ENCODE data around the gene DCAF5.
A peak's percentile ranks its signal among the peaks of the same experiment; 100 is the strongest.

The DCAF5 gene

GRCh38 chr14:69139743-69140142 is 13.2 kb downstream of the DCAF5 start:
- DNase-seq: no peak

DNA sequence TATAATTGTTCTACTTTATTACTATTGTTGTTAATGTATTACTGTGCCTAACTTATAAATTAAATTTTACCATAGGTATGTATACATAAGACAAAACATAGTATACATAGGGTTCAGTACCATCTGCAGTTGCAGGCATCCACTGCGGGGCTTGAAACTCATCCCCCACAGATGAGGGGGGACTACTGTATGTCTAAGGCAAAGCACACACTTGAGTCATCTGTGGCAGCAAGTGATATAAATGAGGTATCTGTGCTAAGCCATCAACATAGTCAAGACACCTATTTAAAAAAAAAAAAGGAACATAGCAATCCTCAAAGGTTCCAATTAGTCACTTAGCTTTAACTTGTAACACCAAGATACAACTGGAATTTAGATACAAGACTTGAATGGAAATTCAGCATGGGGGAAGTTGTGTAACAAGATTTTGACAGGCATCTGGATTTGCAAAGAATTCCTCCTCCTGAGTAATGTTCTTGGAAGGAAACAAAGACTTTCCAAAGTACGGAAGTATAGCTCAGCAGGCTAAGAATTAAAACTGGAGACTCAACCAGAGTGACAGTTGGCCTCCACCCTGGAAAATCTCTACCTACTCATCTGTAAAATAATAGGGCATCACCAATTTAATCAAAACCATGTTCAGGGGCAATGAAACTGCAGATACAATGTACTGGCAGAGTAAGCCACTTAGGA is 14.9 kb downstream of the DCAF5 start:
- no peak for DNase-seq

DNA sequence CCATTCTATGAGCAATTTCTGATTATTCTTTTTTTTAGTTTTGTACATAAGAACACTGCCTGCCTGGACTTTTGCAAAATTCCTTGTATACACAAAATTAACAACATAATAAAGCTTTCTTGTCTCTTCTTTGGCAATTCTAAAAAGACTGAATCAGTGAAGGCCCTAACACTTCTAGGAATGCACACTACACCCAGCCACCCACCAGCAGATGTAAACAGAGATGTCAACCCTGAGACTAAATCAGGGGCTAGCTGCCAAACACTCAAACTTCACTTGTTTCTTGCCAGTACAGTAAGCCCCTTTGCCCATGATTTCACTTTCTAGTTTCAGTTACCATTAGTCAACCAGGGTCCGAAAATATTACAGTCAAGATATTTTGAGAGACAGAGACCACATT is 15.5 kb downstream of the DCAF5 start:
- no peak for DNase-seq

DNA sequence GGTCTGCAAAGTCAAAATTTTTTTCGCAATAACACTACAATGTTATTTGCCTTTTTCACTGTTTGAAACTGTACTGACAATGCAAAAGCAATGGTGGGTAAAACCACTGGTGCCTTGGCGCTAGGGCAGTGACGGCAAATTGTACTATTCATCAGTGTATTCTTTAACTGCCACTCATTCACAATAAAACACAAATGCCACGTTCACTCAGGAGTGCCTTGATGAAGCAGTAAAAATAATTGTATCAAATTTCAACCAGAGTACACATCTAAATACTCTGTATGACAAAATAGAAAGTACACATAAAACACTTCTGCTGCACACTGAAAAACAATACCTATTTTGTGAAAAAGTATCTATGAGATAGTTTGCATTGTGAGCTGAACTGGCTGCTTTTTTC is 17.8 kb downstream of the DCAF5 start:
- DNase-seq: no peak

GRCh38 chr14:69133206-69134125 is 19.5 kb downstream of the DCAF5 start:
- no peak for DNase-seq

DNA sequence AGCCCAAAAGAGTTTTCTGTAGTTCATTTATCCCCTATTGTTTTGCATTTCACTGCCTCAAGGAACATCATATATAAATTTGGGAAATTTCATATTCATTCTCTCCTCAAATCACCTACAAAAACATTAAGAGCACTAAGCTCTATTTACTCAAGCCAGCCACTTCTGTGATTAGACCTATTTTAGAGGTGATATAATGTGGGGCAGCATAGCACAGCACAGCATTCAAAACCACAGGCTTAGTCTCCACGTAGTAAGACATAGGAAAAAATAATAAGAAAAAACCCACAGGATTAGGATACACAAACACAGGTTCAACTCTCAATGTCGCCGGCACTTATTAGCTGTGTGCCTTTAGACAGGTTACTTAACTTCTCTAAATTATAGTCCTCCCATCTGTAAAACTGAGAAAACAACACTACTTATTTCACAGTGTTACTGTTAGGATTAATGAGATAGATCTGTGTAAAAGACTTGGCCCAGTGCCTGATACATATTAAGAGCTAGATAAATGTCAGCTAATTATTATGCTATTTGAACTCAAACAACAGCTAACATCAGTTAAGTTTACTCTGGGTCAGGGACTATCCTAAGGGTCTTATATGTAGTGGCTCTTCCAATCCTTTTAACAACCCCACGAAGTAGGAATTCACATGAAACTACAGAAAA is 20.3 kb downstream of the DCAF5 start:
- DNase-seq: no peak

GRCh38 chr14:69131176-69131575 is 21.7 kb downstream of the DCAF5 start:
- no peak for DNase-seq

DNA sequence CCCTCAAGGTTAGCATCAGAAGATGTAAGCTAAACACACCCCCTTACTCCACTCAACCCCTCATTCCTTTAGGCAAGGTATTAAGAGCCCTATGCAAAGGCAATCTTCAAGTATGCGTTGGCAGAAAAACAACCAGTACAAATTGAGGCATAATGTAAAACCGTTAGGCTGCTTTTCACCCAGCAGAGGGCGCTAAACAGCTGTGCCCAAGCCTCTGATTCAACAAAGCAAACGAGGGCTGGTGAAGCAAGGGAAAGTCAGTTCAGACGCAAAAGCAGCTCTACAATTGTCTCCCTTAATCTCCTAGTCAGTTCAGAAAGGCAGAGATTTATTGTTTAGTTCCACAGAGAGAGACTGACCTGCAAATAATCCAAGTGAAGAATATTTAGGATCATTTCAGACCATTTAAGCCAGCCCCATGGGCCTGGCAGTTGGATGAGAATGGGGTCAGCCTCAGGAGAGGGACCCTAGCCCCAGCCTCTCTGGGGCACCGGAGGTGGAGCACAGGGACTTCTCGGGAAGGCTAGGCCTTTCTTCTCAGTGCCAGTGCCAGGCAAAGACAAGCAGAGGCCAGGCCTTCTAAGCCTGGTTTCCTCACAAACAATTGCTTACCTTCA is 23.5 kb downstream of the DCAF5 start:
- DNase-seq: peak; percentile 54

DNA sequence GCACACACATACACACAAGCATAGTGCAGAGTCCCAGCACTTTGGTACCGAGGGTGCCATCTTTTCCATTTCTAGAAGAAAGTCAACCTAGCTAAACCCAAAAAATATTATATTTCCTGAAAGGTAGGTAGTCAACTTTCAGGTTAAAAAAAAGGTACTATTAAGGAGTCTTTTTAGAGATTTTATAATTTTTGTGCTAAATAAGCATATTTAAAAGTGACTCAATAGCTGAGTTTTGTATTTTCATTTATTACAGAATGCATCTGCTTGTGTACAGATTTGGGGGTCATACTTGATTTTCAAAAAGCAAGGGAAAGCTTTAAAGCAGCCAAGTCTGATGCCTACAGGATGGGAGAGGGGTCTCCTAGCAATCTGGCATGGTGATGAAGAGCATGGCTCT is 34.6 kb downstream of the DCAF5 start:
- DNase-seq: no peak

- DNase-seq: no peak
Observed at GRCh38 chr14:69117020-69117767, 35.7 kb downstream of the DCAF5 start.

DNA sequence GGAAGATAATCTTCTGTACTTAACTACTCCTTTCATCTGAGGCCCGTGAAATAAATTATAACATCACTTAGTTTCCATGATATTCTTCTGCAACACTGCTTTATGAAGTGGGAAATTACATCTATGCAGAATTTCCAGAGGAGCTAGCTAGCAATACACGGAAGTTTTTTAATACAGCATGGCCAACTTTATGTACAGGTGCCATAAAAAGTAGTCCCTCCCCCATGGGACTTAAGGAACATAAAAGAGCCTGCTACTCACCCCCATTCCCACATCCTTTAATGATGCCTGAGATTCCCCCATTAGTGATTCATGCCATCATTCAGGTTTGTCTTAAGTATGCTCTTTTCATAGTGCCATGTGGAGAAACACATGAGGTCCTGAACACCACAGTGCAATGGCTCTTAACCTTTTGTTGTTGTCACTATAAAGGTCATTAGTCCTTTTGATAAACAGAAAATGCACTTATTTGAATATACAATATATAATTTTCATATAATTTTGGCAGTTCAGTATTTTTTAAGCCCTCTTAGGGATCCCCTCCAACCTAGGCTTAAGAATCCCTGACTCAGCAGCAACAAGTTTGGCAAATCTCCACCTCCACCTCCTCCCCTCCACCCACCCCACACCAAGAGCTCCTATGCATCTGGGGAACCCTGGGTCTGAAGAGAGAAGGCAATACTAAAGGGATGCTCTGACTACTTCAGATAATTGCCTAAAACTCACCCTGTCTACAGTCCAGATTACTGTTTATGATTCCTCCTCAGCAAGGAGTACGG is 37.3 kb downstream of the DCAF5 start:
- DNase-seq: no peak

DNA sequence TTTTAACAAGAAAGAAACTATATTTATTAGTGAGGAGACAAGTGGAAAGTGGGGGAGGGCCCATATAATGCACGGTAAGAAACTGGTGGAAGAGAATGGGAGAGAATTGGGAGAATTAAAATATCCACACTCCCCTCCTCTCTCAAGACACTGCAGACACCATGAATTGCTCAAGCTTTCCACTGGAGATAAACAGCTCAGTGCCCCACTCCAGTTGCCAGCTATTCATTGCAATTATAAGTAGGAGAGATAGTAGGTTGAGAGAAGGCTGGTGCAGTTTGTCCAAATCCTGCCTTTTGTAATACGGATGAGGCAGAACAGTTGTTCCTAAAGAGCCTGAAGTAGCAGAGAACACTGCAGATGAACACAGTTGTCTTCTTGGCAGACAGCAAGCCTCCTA is 38.2 kb downstream of the DCAF5 start:
- DNase-seq: no peak

DNA sequence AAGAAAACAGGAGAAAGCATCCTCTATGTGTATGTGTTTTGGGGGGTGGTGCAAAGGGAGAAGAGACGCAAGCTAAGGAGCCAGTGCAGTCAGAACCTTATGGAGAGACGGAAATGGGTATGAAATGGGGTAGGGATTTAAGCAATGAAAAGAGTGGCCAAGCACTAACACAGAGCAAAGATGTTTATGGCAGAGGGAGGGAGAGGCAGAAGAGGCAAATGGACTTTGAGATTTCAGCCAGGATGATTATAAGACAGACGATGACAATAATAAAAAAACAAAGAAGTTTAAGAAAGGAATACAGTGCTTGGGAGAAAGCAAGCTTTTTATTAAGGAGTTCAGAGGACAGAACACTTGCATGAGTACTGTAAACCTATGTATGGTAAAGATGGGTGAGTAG is 44.6 kb downstream of the DCAF5 start:
- no peak for DNase-seq

DNA sequence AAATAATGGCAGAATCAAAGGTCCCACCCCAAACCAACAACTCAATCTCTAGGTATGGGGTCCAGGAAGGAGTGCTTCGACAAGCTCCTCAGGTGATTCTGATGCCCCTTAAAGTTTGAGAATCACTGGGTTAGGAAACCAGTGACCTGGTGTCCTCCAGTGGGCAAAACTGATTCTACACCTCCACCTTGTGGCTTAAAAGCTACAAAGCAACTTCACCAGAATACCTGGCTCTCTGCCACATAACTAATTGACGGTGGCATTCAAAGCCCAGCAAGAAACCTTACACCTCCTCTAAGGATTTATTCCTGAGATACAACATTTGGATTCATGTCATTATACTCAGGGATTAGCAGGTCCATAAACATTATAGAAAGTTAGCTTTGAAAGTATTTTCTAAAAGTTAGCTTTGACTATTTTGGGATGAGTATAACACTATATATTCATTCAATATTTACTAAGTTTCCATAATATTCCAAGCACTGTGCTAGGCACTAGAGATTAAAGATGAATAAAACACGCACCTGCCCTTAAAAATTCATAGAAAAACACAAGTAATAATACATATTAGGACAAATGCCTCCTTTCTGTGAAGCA is 45.4 kb downstream of the DCAF5 start:
- DNase-seq: peak; percentile 19

GRCh38 chr14:69106451-69106850 is 46.5 kb downstream of the DCAF5 start:
- no peak for DNase-seq

DNA sequence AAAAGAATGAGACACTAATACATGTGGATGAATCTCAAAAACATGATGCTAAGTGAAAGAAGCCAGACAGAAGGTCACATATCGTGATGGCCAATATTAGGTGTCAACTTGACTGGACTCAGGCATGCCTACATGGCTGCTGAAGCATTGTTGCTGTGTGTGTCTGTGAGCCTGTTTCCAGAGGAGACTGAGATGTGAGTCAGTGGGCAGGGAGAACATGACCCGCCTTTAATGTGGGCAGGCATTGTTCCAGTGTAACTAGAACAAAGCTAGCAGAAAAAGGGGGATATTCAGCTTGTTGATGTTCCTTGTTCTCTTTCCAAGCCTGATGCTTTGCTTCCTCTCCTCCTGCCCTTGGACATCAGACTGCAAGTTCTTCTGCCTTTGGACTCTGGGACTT is 47.6 kb downstream of the DCAF5 start:
- no peak for DNase-seq

DNA sequence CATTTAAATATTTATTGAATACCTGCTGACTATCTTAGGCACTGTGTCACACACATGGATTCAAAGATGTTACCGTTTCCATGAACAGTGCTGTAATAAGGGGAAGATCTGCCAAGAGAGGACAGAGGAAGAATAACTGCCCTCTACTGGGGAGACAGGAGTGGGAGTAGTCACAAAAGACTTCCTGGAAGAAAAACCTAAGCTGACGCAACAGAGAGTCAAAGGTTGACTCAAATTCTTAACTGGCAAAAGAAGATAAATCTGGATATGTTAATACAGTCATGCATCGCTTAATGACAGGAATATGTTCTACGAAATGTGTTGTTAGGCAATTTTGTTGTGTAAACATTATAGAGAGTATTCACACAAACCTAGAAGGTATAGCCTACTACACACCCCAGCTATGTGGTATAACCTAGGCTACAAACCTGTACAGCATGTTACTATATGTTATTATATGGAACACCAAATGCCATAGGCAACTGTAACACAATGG is 51.5 kb downstream of the DCAF5 start:
- no peak for DNase-seq

- no peak for DNase-seq
Observed at GRCh38 chr14:69097974-69098373, 54.9 kb downstream of the DCAF5 start.

DNA sequence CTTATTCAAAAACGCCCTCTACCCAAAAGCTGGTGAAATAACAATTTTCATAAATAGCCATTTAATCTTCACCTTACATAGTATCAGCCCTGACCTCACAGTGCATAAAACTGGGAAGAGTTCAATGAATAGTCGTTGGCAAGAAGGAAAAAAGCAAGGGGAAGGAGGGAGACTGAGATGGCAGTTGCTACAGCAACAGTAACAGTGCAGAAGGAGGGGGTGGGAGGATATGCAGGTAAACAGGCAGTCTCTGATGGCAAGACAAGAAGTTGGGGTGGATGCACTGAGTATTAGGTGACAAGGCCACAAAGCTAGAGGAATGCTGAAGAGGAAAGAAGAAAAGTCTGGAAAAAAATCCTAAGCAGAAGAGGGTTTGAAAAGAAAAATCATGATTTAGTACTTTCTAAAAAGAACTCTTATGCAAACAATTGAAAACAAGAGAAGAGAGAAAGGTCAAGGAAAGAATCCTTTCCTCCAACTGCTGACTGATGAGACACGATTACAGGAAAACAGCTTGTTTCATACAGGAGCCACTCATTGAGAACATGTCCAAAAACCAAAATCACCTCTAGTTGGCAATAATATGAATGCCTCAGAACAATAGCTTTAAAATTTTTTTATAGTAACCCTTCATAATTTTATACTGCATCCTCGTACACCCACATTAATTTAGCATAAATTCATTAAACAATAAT is 56.0 kb downstream of the DCAF5 start:
- DNase-seq: no peak

GRCh38 chr14:69096246-69096645 is 56.7 kb downstream of the DCAF5 start:
- no peak for DNase-seq

- no peak for DNase-seq
Observed at GRCh38 chr14:69094481-69094880, 58.4 kb downstream of the DCAF5 start.
